22Rv1 (cell line): ENCODE measurements around the gene STPG4.

ENCODE experiments used
- ZFX ChIP-seq: fragments of 450-650 bp; IDR thresholded peaks from 2 replicates; pipeline ENCODE4 v1.6.1; 2017; ENCODE audit warnings: antibody characterized with exemption, borderline replicate concordance
- TF ChIP-seq, protein P1 (sequence below): fragments of 450-650 bp; IDR thresholded peaks from 2 replicates; pipeline ENCODE4 v1.5.1; 2017; ENCODE audit warnings: mild to moderate bottlenecking

DNA sequence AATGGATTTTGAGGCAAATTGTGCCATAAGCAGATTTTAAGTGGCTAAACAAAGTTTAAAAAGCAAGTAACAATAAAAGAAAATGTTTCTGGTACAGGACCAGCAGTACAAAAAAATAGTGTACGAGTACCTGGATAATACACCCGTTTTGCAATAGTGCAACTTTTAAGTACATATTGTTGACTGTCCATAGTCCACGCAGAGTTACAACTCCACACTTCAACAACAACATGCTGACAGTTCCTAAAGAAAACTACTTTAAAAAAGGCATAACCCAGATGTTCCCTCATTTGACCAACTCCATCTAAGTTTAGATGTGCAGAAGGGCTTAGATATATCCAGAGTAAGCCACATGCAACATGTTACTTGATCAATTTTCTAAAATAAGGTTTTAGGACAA is 5.1 kb upstream of the STPG4 start:
- TF ChIP-seq, protein P1, sequence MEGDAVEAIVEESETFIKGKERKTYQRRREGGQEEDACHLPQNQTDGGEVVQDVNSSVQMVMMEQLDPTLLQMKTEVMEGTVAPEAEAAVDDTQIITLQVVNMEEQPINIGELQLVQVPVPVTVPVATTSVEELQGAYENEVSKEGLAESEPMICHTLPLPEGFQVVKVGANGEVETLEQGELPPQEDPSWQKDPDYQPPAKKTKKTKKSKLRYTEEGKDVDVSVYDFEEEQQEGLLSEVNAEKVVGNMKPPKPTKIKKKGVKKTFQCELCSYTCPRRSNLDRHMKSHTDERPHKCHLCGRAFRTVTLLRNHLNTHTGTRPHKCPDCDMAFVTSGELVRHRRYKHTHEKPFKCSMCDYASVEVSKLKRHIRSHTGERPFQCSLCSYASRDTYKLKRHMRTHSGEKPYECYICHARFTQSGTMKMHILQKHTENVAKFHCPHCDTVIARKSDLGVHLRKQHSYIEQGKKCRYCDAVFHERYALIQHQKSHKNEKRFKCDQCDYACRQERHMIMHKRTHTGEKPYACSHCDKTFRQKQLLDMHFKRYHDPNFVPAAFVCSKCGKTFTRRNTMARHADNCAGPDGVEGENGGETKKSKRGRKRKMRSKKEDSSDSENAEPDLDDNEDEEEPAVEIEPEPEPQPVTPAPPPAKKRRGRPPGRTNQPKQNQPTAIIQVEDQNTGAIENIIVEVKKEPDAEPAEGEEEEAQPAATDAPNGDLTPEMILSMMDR: no peak
- no peak for TF ChIP-seq ZFX
